Mammary epithelial cell (primary cell): ENCODE results near the gene ANKRD36.
"Not testable (repeated sequence)": the region's sequence is repeated elsewhere in the genome, so short reads cannot be mapped to it uniquely, and the experiment has no call there.

ENCODE experiments used
- CTCF ChIP-seq, 2 donors: IDR thresholded peaks in 1 of 2; conservative IDR thresholded peaks in 1 of 2; 2 replicates each; pipeline ENCODE4 v1.5.1; 2011 to 2012; ENCODE audit warnings: inconsistent platforms in 2 of 2, low read length in 2 of 2, mild to moderate bottlenecking in 2 of 2, control low read depth in 1 of 2, low read depth in 1 of 2; ENCODE audit not compliant: insufficient read depth in 1 of 2; ENCODE audit errors: extremely low read depth in 1 of 2
- EZH2 ChIP-seq: IDR thresholded peaks from 2 replicates; pipeline ENCODE4 v1.6.1; 2012; ENCODE audit warnings: low read length, inconsistent platforms, borderline replicate concordance

GRCh38 chr2:97215025-97215424, 102.1 kb downstream of the ANKRD36 start:
- TF ChIP-seq CTCF (conservative IDR thresholded peaks at IDR 0.05 in 1 of 2, IDR thresholded peaks at IDR 0.05 in 1 of 2; ENCODE audit: extremely low read depth in 1 of 2, insufficient read depth in 1 of 2, low read depth in 1 of 2, low read length in 2 of 2); EZH2: not testable (repeated sequence)
